Spleen (tissue), 11 donors: Measurements from ENCODE around the gene C13orf42. TPM values are rescaled to one million over a fixed set of nuclear protein-coding genes. Genes with fewer than 3 reads are reported as not detected.

Experiments used
- DNase-seq: peaks from one replicate; pipeline ENCODE4 v3.0.0-alpha.2; 2020
- H3K27ac ChIP-seq, 8 donors: fragments of 200-600 bp; sonication (generic) in 7 of 8; 1 replicate in 4 of 8; 2 replicates in 4 of 8; pipeline versions ENCODE4 v1.5.0 to v1.8.0; 2016 to 2021; ENCODE audit warnings: inconsistent platforms in 4 of 8, mild to moderate bottlenecking in 4 of 8, moderate library complexity in 1 of 8
- H3K27me3 ChIP-seq, 7 donors: fragments of 200-600 bp; sonication (generic) in 6 of 7; replicated peaks in 1 of 7; 1 replicate in 4 of 7; 2 replicates in 3 of 7; pipeline versions ENCODE4 v1.5.0 to v1.8.0; 2016 to 2021; ENCODE audit warnings: inconsistent platforms in 3 of 7, mild to moderate bottlenecking in 1 of 7
- H3K36me3 ChIP-seq, 6 donors: fragments of 200-600 bp; sonication (generic) in 5 of 6; 1 replicate in 4 of 6; 2 replicates in 2 of 6; pipeline versions ENCODE4 v1.5.0 to v1.8.0; 2016 to 2021; ENCODE audit warnings: inconsistent platforms in 2 of 6
- H3K4me1 ChIP-seq, 6 donors: fragments of 200-600 bp; sonication (generic) in 5 of 6; 1 replicate in 3 of 6; 2 replicates in 3 of 6; pipeline versions ENCODE4 v1.5.0 to v1.8.0; 2016 to 2021; ENCODE audit warnings: inconsistent platforms in 3 of 6
- H3K4me3 ChIP-seq, 8 donors: fragments of 200-600 bp; sonication (generic) in 7 of 8; 1 replicate in 4 of 8; 2 replicates in 4 of 8; pipeline versions ENCODE4 v1.5.0 to v1.8.0; 2016 to 2021; ENCODE audit warnings: inconsistent platforms in 4 of 8, mild to moderate bottlenecking in 4 of 8, moderate library complexity in 2 of 8
- H3K9me3 ChIP-seq, 8 donors: fragments of 200-600 bp; sonication (generic) in 7 of 8; 1 replicate in 4 of 8; 2 replicates in 4 of 8; pipeline versions ENCODE4 v1.5.0 to v1.8.0; 2016 to 2021; ENCODE audit warnings: inconsistent platforms in 4 of 8
- CTCF ChIP-seq, 11 experiments: fragments of 200-600 bp in 7 of 11; fragments of 450-650 bp in 4 of 11; sonication (generic) in 4 of 11; IDR thresholded peaks in 8 of 11; conservative IDR thresholded peaks in 3 of 11; 1 replicate in 7 of 11; 2 replicates in 4 of 11; pipeline versions ENCODE4 v1.4.0 to v1.8.0; 2016 to 2021; ENCODE audit warnings: antibody characterized with exemption in 11 of 11, inconsistent platforms in 4 of 11, mild to moderate bottlenecking in 1 of 11
- POLR2A ChIP-seq, 3 donors: fragments of 450-650 bp; IDR thresholded peaks; one replicate each; pipeline ENCODE4 v1.5.1; 2017; ENCODE audit warnings: antibody characterized with exemption in 3 of 3, mild to moderate bottlenecking in 1 of 3
- POLR2AphosphoS5 ChIP-seq, 3 donors: sonication (generic); formaldehyde crosslinking; IDR thresholded peaks; one replicate each; pipeline ENCODE4 v1.5.1; 2017; ENCODE audit warnings: antibody characterized with exemption in 3 of 3
- WGBS, 5 donors: extraction: QIAGEN DNeasy Blood & Tissue Kit in 3 of 5; methylation state at CpG; one replicate each; pipeline versions ENCODE4 v1.1.5 to v1.1.7; 2013 to 2018; 5-methylcytosine and 5-hydroxymethylcytosine counted together
- intact Hi-C: fragments of 100-400 bp; cut with DNase I; formaldehyde crosslinking; loops from one replicate; pipeline ENCODE4 v1.15.0; 2023; ENCODE audit warnings: low total_unique reads
- polyA plus RNA-seq, 3 donors: library from polyadenylated mRNA; stranded (reverse); fragments of 200-250 nt; gene quantifications; one replicate each; pipeline ENCODE4 v1.2.1, GENCODE V29; 2013
- total RNA-seq, 7 donors: library from RNA; depleted of rRNA in 3 of 7; stranded (reverse); fragments of >200 nt in 3 of 7; fragmentation: NEBNext Ultra II Directional in 4 of 7; extraction: Animal tissue kit (Norgen Biotek cat#: 25700) in 4 of 7; gene quantifications; one replicate each; pipeline versions ENCODE4 v1.1.0 to v1.2.1, GENCODE V29; 2016 to 2021
- donor health status: healthy with polysubstance abuse.
- donor health status: DM: no; HTN: no; CAD: no; lungs with moderate emphysema.
- donor health status: DM: no; HTN: no; CAD: no.
- donor health status: Bipolar disorder and iron deficiency.
- donor health status: healthy.
- donor health status: DM: no; HTN: no; CAD: no.
- donor health status: DM: yes; HTN: yes; CAD: no.

C13orf42 gene
- total and polyA plus RNA-seq, 10 donors, result 0.03 to 0.60 (median 0.33) TPM; not detected in 5

DNA sequence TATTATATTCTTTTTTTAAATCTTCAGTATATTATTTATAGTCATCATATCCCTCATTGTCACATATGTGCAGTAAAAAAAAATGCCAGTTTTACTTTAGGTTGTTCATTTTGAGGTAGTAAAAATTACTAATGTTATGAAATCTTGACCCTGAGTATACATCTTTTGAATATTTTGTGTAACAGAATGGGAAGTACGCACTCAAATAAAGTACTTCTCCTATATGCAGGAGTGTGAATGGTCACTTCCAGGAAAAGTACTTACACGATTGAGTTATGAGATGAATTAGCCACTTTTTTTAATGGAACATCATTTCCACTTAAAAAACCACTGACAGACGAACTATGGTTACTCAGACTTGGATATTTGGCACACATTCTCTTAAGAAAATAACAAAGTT, 58.5 kb downstream of the C13orf42 start:
- no peak for TF ChIP-seq POLR2AphosphoS5 (IDR thresholded peaks at IDR 0.05)
- TF ChIP-seq POLR2A (IDR thresholded peaks at IDR 0.05), result no peak
- no peak for TF ChIP-seq CTCF (IDR thresholded peaks at IDR 0.05 in 8 of 11, conservative IDR thresholded peaks at IDR 0.05 in 3 of 11)
- H3K4me1 ChIP-seq, result peaks cover 0 to 4% (median 0%) of the 10 kb centered on the region in 6 donors
- H3K27me3 ChIP-seq, result no peaks in the 10 kb centered on the region
- DNase-seq, result no peak
- no peaks in the 10 kb centered on the region for H3K9me3 ChIP-seq
- H3K27ac ChIP-seq, result no peak overlapping the region
- no peak overlapping the region for H3K4me3 ChIP-seq
- 42 to 64% (median 53%) methylated on average over 3 of the region's 3 CpGs for WGBS, 5 donors
- no peaks in the 10 kb centered on the region for H3K36me3 ChIP-seq
- intact Hi-C loops, result no loop called here

DNA sequence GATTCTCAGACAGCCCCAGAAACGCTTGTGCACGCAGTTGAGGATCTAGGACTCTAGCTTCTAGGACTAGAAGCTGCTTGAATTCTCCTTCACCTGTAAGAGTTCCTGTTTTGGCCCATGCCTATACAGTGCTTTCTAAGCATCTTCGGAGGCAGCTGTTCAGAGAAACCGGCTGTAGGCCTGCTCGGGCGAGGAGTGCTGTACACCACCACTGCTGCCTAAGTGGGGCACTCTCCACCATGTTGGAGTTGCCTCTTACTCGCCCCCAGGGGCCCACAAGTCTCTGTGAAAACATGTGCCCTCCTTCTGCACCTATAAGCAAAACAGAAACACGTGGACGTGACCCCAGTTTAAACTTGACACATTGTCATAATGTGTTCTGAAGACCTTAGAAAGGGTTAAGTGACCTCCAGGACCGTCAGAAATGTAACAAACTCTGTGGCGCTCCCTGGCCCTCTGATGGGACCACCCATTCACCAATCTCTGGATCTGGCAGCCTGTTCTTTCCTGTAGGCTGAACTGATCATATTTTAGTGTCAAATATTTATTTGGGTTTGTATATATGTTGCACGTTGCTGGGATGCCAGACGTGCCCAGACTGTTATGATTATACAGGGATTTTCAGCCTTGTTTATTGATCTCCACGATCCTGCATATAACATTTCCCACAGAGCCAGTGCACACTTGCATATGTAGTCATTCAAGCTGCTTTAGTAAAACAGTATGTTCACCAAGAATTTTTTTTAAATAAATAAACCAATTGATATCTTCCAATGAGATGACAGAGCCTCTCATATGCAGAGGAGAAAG, 60.8 kb downstream of the C13orf42 start:
- Histone ChIP-seq H3K27ac (no peak overlapping the region), H3K4me1 (no peaks in the 10 kb centered on the region), H3K9me3 (no peaks in the 10 kb centered on the region), H3K27me3 (no peaks in the 10 kb centered on the region), H3K36me3 (no peaks in the 10 kb centered on the region), H3K4me3 (no peak overlapping the region)
- 78 to 89% (median 87%) methylated on average over 13 to 14 of the region's 14 CpGs for WGBS, 5 donors
- TF ChIP-seq CTCF (IDR thresholded peaks at IDR 0.05 in 8 of 11, conservative IDR thresholded peaks at IDR 0.05 in 3 of 11) (no peak), POLR2A (IDR thresholded peaks at IDR 0.05) (no peak), POLR2AphosphoS5 (IDR thresholded peaks at IDR 0.05) (no peak)
- DNase-seq, result no peak
- intact Hi-C loops, result no loop called here

DNA sequence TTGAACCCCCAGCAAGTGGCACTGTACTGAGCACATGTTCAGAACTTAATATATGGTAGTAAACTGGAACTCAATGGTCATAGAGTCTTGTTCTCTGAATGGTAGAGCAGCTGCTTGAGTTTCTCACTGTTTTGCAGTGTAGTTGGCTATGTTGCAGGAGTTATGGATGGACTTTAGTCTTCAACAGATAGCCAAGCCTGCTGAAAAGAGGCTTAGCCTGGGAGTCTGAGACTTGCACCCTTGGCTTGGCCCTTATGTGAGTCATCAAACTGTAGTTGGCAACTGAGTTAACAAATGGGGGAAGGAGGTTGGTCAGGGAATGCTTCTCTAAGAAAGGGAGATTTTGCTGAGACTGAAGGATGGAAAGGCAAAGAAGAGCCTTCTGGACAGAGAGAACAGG, 62.5 kb downstream of the C13orf42 start:
- intact Hi-C loops, result no loop called here
- no peaks in the 10 kb centered on the region for H3K4me1 ChIP-seq
- TF ChIP-seq POLR2A (IDR thresholded peaks at IDR 0.05) (no peak), POLR2AphosphoS5 (IDR thresholded peaks at IDR 0.05) (no peak), CTCF (IDR thresholded peaks at IDR 0.05 in 8 of 11, conservative IDR thresholded peaks at IDR 0.05 in 3 of 11) (no peak)
- no peaks in the 10 kb centered on the region for H3K36me3 ChIP-seq
- H3K4me3 ChIP-seq, result no peak overlapping the region
- H3K27me3 ChIP-seq, result no peaks in the 10 kb centered on the region
- no peaks in the 10 kb centered on the region for H3K9me3 ChIP-seq
- no peak overlapping the region for H3K27ac ChIP-seq
- no peak for DNase-seq

DNA sequence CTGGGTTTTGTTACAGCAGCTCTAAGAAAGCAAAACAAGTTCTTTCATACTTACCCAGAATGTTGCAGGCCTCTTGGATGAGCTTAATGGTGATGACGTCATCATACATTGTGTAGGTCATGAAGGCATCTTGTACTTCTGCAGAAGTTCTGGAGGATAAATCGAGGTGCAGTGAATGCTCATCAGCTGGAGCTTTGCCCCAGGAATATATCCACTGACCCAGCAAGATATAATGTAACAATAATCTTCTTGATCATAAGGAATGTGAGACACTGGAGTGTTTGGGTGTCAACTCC, 63.0 kb downstream of the C13orf42 start:
- no peaks in the 10 kb centered on the region for H3K36me3 ChIP-seq
- 87 to 92% (median 88%) methylated on average over 2 of the region's 2 CpGs for WGBS, 5 donors
- H3K4me3 ChIP-seq, result no peak overlapping the region
- TF ChIP-seq POLR2AphosphoS5 (IDR thresholded peaks at IDR 0.05), result no peak
- no peak for TF ChIP-seq POLR2A (IDR thresholded peaks at IDR 0.05)
- TF ChIP-seq CTCF (IDR thresholded peaks at IDR 0.05 in 8 of 11, conservative IDR thresholded peaks at IDR 0.05 in 3 of 11), result no peak
- intact Hi-C loops, result no loop called here
- H3K9me3 ChIP-seq, result no peaks in the 10 kb centered on the region
- DNase-seq, result no peak
- H3K27me3 ChIP-seq, result no peaks in the 10 kb centered on the region
- H3K27ac ChIP-seq, result no peak overlapping the region
- H3K4me1 ChIP-seq, result no peaks in the 10 kb centered on the region
